AG20443 (cell line): Measurements from ENCODE around the gene BDH1.

ENCODE experiments used
- DNase-seq: peaks from one replicate; pipeline ENCODE4 v3.0.0; 2012; ENCODE audit warnings: low spot score, mixed read lengths

BDH1 gene

GRCh38 chr3:197504641-197505121 is 51.1 kb downstream of the BDH1 start:
- no peak for DNase-seq

- no peak for DNase-seq
Observed at GRCh38 chr3:197504229-197504628, 51.5 kb downstream of the BDH1 start.

DNA sequence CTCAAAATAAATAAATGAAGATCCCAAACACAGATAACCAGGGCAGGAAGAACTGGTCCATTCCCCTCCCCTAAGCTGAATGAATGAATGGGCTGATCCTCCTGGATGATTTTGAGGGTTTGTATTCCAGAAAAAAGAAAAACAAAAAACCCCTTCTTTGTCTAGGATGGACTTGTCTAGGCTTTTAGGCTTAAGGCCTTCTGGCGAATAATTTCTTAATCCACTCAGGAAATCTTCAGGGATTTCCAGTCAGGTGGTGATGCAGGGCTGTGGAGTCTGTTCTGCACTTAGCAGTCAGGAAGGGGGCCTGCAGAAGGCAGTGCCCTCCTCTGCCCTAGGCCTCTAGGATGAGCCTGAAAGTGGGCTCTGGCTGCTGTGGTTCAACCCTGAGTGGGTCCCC is 52.1 kb downstream of the BDH1 start:
- DNase-seq: no peak

GRCh38 chr3:197501879-197502620 is 53.7 kb downstream of the BDH1 start:
- peak; percentile 78 for DNase-seq

DNA sequence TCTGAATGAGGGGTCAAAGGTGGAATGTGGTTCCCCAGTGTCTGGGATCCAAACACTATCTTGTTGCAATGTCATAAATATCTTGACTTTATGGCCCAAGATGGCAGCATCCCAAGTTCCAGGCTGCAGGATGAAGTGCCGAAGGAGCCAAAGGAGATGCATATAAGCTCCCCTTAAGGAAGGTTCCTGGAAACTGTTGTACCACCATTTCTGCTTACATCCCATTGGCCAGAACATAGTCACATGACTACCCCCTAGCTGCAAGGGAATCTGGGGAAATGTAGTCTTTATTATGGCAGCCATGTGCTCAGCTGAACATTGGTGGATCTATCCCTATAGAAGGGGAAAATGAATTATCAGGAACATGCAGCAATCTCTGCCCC is 54.3 kb downstream of the BDH1 start:
- no peak for DNase-seq

- DNase-seq: no peak
Observed at GRCh38 chr3:197500812-197501211, 55.0 kb downstream of the BDH1 start.

DNA sequence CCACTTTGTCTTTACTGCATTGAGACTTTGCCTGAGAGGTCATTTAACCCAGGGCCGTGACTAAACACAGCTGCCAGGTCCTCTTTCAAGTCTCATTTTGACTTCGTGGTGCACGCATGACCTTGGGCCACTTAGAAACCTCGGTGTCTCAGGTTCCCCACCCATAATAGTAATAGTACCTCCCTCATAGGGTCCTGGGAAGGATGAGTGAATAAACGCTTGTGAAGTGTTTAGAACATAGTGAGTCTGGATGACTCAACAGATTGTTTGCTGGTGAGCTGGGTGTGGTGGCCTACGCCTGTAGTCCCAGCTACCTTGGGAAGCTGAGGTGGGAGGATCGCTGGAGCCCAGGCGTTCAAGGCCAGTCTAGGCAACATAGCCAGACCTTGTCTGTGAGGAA is 56.3 kb downstream of the BDH1 start:
- no peak for DNase-seq

GRCh38 chr3:197498499-197499241 is 57.1 kb downstream of the BDH1 start:
- DNase-seq: no peak

- DNase-seq: no peak
Observed at GRCh38 chr3:197496746-197497125, 59.0 kb downstream of the BDH1 start.

DNA sequence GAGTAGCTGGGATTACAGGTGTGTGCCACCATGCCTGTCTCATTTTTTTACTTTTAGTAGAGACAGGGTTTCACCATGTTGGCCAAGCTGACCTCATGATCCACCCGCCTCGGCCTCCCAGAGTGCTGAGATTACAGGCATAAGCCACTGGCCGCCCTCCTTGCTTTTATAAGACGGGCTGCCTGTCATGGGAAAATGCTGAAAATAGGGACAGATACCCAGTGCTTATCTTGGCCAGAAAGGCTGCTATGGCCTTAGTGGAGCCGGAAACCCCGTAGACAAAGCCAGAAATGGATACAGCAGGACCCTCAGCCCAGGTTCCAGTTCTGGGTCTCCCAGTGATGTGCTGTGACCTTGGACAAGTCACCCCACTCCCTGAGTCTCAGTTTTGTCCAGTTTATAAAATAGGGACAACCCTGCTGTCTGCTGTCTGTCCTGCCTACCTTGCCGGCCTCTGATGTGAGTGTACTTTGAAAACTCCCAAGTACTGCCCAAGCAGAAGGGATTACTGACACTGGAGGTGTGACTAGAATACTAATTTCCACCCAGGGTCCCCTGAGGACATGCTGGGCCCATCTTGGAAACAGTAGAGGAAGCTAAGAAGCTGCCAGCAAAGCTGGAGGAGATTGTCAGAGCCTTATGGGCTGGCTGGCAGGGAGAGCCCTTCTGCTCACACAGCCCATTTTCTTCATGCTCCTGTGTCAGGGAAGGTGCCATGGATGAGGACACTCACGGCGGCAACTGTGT is 59.6 kb downstream of the BDH1 start:
- no peak for DNase-seq

DNA sequence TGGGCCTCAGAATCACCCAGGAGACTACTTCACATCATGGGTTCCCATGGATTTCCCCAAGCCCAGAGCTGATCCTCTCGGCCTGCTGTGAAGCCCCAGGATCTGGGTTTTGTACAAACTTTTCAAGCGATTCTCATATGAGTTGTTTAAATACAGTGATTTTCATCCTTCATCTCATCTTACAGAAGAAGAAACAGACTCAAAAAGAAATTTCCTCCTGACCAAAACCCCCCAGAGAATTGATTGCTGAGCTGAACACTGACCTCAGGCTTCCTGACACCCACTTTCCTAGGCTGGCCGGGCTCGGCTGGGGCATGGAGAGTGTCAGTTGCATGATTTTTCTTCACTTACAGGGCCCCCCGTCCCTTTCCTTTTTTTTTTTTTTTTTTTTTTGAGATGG is 60.3 kb downstream of the BDH1 start:
- DNase-seq: no peak

GRCh38 chr3:197495059-197495455 is 60.7 kb downstream of the BDH1 start:
- no peak for DNase-seq

GRCh38 chr3:197494366-197495058 is 61.3 kb downstream of the BDH1 start:
- peak; percentile 65 for DNase-seq

DNA sequence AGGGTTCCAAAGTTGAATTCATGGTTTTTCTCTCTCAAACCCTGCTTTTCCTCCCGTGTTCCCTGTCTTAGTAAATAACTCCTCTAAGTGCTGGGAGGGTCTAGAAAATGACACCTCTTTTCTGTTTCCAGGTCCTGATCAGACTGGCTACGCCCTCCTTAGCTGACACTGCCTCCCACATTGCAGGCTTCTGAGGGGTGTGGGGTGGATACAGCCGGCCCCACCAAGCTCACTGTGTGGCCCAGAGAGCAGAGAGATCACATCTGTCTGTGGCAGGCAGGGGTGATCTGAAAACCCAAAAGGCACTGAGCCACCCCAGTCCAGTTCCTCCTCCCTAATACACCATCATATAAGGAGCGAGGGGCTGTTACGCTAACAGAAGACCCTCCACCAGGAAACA is 62.7 kb downstream of the BDH1 start:
- no peak for DNase-seq

DNA sequence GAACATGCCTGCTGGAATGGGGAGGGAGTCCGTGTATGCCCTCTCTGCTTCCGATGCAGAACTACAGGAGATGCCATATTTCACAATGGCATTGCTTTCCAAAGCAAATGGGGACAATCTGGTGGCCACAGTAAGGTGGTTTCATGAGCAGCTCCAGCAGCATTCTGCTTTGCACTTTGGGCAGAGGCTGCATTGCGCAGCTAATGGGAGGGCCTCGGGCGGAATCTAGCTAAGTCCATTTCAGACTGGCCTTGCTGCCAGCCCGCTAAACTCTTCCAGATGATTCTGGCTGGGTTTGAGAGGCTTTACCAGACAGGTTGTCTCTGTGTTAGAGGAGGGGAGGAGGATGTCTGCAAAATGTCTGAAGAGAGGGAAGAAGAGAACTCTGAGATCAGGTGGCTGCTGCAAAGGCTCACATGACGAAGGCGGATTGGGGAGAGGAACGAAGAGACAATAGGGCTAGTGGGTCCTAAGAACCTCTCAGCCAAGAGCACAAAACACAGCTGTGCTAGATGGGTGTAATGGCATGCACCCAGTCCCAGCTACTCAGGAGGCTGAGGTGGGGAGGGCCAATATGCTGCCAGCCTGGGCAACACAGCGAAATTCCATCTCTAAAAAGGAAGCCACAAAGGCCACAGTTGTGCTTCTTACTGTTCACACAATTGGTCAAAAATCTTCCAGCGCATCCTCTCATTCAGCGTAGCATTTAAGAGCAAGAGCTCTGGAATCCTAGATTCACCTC is 63.7 kb downstream of the BDH1 start:
- no peak for DNase-seq

DNA sequence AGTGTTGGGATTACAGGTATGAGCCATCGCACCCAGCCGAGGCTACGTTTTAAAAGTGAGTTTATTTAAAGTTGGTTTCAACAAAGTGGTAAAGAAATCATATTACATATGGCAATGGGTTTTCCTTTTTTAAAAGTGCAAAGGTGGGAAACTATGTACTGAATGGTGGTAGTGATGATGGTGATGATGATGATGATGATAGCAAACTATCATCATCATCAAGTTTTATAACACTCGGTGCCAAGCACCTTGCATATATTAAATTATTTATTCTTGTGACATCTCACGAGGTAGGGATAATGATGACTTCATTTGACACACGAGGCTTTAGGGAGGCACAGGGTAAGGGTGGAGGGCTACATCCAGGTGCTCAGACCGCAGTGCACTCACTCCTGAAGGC is 64.3 kb downstream of the BDH1 start:
- no peak for DNase-seq

DNA sequence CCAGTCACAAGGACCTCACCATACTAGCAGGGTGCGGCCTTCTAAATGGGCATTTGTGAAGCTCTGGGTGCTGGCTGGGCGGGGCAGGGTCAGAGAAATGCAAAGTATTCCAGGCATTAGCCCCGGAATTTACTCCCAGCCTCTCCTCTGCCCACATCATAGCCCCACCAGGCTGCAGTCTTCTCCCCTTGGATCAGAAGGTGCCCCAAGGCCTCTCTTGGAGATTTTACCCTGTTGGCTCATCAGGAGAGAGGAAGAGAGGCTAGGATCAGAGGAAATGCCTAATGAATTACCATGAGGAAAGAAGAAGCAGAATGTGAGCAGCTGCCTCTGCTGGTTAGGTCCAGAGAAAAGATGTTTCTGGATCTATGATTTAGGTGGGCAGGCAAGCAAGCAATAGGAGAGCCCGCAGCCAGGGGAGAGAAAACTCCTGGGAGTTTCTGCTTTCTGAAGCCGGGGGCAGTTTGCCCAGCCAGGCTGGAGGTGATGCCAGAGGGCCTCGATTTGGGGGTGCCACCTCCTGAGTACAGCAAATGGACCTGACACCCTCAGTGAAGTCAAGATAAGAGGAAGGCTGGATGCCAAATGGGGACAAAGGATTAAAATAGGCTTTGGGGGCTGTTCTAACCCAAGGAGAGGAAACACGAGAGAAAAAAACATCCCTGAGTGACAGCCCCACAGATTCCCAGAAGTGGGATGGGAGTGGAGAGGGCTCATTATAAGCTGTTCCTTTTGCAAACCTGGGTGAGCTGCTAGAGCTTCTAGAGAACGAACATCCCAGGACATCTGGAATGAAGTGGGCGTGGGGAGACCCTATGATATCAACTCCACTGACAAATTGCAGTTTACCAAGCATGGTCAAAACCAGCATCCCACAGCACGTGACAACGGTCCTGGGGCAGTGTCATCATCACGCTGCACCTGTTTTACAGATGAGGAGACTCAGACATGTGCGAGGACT is 65.4 kb downstream of the BDH1 start:
- DNase-seq: peak; percentile 56

GRCh38 chr3:197487911-197488391 is 67.8 kb downstream of the BDH1 start:
- peak; percentile 92 for DNase-seq

DNA sequence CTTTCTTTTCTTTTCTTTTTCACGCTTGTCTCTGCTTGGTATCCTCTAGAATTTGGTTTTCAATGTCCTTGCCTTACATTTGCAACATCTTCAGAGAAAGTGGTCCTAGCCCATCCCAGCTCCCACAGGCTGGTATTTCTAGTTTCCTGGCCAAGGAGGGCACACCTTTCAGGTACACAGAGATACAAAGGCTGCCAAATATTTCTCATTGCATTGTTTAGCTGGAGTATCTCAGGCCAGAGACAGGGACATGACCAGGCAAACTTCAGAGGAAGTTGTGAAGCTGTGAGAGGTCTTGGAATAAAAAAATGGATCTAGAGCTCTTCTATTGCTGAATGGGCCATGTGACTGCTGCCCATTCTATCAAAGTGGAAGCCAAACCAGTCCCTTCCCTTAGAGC is 68.9 kb downstream of the BDH1 start:
- no peak for DNase-seq

GRCh38 chr3:197485143-197485542 is 70.6 kb downstream of the BDH1 start:
- no peak for DNase-seq
